CD4-positive, alpha-beta T cell treated with Interleukin-4 for 4 hours (primary cell): Measurements from ENCODE around the gene COL26A1.
"Not testable (repeated sequence)": the region's sequence is repeated elsewhere in the genome, so short reads cannot be mapped to it uniquely, and the experiment has no call there.

ENCODE experiments used
- DNase-seq: peaks from one replicate; pipeline ENCODE4 v3.0.0-alpha.2; 2020

The COL26A1 gene

DNA sequence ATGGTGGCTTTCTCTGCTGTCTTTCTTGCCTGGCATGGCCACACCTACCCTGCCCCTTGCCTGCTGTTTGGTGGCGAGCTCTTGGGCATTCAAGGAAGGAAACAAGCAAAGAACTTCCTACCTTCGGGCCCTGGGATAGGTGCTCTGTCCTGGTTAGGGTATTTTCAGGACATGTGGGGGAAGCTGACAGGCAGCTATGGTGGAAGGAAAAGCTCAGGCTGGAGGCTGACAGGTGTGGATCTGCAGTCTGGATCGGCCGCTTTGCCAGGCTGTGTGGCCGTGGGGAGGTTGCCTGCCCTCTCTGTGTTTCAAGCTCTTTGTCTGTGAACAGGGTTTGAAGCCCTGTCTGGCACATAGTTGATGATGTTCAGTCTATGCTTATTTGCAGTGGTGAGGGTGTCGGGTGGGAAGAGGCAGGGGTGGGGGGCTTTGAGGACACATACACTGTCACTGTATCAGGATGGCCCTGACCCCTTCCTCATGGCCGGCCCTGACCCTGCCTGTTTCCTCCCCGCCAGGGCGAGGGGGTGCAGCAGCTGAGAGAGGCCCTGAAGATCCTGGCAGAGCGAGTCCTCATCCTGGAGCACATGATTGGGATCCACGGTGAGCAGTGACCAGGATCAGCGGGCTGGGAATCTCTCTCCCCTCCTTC is 192.7 kb downstream of the COL26A1 start:
- DNase-seq = no peak

DNA sequence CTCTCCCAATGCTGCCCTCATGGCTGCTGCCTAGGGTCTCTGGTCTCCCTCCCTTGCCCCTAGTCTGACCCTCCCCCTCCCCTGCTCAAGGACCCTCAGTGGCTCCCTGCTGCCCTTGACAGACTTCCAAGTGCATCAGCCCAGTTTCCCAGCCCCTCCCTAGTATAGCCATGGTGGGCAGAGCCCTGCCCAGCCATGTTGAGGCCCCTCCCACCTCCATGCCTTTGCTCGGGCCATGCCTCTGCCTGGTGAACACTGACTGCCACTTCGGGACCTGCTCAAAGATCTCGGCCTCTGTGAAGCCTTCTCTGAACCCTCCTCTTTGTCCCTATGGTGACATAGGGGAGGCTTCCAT is 193.2 kb downstream of the COL26A1 start:
- no peak for DNase-seq

DNA sequence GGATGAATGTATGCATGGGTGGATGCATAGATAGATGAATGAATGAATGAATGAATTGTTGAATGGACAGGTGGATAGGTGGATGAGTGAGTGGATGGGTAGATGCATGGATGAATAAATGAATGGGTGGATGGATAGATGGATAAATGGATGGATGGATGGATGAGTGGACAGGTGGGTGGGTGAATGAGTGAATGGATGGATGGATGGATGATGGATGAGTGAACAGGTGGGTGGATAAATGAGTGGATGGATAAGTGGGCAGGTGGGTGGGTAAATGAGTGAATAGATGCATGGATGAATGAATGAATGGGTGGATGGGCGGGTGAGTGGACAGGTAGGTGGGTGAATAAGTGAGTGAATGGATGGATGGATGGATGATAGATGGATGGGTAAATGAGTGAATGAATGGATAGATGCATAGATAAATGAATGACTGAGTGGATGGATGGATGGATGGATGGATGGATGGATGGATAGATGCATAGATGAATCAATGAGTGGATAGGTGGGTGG is 193.8 kb downstream of the COL26A1 start:
- no peak for DNase-seq

DNA sequence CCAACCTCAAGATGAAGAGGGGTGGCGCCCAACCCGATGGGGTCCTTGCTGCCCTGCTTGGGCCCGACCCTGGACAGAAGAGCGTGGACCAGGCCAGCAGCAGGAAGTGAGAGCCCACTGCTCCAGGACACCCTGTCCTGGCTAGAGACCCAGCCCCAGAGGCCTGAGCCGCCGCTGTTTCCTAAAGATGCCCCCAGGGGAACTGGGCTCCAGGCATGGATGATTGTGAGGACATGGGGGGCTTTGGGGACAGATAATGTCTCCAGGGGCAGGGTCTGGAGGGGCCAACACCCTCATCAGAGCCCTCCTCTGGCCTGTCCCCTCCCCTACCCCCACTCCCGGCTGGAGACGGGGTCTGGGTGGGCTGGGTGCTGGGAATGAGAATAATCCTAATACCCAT is 194.7 kb downstream of the COL26A1 start:
- no peak for DNase-seq

- no peak for DNase-seq
Observed at GRCh38 chr7:101557978-101558741, 195.5 kb downstream of the COL26A1 start.

DNA sequence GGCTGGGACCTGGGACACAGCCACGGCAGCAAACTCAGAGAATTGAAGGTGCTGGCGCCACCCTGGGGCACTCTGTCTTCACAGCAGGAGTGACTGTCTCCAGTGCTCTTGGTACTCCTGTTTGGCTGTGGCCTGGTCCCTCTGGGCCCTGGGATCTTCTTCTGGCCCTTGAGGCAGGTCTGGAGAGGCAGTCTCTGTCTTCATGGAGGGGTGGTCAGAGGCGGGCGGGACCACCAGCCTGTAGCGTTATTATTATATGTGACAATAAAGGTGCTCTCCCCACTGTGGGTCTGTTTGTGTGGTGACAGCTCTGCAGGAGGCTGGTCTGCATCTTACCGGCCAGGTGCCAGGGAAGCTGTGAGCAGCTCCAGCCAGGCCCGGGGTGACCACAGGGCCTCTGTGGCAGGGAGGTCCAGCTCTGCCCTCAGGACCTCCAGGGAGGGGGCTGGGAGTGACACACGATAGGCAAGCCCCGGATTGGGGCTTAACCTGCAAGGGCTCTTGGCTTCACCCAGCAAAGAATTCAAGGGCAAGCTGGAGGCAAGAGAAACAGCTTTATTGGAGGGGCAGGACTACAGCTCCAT is 196.2 kb downstream of the COL26A1 start:
- DNase-seq = no peak

- no peak for DNase-seq
Observed at GRCh38 chr7:101559586-101559985, 196.9 kb downstream of the COL26A1 start.

DNA sequence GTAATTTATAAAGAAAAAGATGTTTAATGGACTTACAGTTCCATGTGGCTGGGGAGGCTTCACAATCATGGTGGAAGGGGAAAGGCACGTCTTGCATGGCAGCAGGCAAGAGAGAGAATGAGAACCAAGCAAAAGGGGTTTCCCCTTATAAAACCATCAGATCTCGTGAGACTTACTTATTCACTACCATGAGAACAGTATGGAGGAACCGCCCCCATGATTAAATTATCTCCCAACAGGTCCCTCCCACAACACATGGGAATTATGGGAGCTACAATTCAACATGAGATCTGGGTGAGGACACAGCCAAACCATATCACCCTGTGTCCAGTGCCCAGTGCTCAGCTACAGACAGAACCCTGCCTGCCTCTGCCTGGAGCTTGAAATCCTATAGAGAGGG is 197.3 kb downstream of the COL26A1 start:
- DNase-seq = not testable (repeated sequence)

DNA sequence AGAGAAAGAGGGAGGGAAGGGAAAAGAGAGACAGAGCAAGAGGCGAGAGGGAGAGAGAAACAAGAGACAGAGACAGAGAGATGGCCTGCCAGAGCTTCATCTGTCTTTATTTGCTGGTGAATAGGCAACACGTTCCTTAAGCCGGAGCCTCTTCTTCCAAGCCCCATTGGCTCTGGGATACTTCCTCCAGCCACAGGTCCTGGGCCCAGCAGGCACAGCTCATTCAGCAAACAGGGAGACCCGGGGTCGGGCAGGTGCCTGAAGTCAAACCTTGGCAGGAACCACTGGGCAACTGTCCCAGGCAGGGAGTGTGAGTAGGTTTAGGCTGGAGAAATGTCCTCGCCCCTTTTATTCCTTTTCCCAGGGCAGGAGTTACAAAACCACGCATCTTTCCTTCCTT is 198.2 kb downstream of the COL26A1 start:
- no peak for DNase-seq

DNA sequence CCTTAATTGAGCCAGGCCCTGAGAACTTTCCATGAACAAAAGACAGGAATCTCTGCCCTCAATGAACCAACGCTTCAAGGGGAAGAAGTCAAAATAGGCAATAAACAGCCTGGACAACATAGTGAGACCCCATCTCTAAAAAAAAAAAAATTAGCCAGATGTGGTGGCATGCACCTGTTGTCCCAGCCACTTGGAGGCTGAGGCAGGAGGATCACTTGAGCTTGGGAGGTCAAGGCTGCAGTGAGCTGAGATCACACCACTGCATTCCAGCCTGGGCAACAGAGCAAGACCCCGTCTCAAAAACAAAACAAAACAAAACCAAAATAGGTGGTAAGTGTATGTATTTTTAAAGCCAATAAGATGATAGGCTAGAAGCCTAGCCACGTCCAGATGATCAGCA is 198.6 kb downstream of the COL26A1 start:
- DNase-seq = not testable (repeated sequence)

- no peak for DNase-seq
Observed at GRCh38 chr7:101562531-101563197, 200.0 kb downstream of the COL26A1 start.

DNA sequence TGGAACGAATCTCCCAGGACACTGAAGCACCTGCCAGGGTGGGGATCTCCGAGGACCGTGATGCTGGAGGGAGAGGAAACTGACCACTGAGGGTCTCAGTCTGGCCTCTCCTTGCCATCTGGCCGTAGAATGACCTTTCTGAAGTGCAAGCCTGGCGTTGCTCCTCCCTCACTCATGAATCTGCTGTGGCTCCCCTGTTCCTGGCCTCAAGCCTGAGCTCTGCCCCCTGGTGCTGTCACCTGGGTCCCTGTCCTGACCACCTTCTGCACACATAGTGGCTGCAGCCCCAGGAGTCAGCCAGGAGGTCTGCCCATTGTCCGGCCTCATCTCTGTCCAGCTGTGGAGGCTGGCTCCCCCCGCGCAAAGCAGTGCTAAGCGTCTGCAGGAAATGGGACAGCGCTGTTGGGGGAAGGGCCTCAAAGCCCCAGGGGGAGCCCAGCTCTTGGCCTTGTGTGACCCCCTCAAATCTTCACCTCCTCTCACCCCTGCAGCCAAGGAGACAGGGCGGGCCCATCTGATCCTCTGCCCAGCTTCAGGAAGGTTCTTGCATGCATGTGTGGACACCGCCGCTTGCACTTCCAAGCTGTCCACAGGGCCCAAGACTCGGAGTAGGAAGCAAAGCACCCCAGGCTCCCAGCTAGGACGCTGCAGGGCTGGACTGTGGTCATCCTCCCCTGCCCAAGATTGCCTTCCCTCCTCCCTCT is 200.7 kb downstream of the COL26A1 start:
- DNase-seq = no peak

DNA sequence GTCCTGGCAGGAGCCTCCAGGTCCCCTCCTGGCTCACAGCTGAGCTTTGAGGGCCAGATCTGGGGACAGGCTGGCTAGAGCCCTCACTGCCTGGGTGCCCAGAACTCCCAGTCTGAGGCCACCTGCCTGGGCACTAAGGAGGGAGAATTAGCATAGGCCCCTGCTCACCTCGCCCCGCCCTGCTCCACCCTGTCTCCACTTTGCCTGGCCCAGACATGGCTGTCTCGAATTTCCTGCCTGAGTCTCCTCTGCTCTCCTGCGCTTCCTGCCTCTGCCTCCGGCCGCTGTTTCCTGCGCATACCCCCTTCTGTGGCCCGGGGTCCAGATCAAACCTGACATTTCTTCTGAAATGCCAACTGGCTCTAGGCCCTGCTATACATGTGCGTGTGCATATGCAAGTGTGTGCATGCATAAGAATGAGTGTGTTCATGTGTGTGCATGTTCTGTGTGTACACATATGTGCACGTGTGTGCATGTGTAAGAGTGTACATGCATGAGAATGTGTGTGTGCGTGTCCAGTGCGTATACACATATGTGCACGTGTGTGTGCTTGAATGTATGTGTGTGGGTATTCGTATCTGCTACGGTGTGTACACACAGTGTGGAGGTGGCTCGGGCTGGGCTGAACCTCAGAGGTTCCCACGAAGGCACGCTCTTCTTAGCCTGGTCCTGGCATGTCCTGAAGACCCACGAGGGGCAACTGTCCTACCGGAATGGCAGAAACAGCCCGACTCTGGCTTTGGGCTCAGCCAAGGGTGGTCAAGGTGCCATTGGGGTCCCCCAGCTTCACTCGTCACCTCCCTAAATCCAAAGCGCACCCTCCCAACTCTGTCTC is 201.5 kb downstream of the COL26A1 start:
- no peak for DNase-seq

DNA sequence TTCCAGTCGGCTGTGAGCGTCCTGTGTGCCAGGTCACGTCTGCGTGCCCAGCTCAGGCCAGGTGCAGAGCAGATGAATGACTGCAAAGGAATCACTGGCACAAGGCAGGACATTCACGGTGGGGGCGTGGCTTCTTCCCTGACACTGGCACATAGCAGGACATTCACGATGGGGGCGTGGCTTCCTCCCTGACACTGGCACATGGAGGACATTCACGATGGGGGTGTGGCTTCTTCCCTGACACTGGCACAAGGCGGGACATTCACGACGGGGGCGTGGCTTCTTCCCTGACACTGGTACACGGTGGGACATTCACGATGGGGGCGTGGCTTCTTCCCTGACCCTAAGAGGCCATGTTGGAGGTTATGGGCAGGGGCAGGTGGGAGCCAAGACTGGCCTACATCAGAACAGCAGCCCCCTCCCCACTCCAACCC is 202.1 kb downstream of the COL26A1 start:
- no peak for DNase-seq

DNA sequence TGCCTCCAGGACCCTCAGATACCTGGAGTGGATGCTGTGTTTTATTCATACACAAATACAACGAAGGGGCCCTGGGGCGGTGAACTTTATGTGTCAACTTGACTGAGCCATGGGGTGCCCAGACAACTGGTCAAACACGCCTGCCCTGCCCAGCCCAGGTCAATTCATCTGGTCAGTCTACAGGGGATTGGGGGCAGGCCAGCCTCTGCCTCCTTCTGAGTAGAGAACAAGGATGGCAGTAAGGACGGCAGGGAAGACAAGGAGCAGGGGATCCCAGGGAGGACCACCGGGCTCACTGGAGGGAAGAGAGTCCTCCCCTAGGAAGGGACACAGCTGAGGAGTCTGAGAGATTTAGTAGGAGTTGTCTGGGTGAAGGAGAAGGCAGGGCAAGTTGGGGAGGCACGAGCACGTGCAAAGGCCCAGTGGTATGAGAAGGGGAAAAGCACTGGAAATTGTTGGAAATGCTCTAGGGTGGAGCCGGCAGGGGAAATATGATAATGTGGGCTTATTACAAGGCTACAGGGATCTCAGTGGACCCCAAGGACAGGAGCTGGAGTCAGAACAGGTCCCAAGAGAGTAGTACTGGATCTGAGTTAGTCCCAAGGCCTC is 203.0 kb downstream of the COL26A1 start:
- DNase-seq = no peak

DNA sequence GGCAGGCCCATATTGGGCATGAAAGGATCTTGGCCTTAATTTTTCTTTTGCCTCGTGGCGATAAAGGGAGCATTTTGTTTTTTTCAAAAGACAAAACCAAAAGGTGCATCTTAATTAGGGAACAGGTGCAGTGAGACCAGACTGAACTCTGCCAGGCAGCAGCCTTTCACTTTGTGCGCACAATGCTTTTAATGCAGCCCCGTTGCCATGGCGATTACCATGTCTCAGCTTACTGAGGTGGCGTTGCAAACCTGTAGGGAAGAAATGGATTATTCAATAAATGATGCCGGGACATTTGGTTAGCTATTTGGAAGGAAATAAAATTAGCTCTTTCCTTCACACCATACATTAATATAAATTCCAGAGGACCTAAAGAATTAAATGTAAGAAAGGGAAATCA is 204.6 kb downstream of the COL26A1 start:
- no peak for DNase-seq

DNA sequence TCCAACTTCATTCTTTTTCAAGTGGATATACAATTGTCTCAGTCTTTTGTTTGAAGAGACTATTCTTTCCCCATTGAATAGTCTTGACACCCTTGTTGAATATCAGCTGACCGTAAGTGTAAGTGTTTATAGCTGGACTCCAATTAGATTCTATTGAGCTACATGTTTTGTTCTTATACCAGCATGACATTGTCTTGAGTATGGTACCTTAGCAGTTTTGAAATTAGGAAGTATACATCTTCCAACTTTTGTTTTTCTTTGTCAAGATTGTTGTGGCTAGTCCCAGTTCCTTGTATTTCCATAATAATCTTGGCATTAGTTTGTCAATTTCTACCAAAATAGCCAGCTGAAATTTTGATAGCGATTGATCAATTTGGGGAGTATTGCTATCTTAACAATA is 209.5 kb downstream of the COL26A1 start:
- no peak for DNase-seq

- DNase-seq = no peak
Observed at GRCh38 chr7:101575168-101575567, 212.5 kb downstream of the COL26A1 start.

- DNase-seq = no peak
Observed at GRCh38 chr7:101575721-101576120, 213.0 kb downstream of the COL26A1 start.

DNA sequence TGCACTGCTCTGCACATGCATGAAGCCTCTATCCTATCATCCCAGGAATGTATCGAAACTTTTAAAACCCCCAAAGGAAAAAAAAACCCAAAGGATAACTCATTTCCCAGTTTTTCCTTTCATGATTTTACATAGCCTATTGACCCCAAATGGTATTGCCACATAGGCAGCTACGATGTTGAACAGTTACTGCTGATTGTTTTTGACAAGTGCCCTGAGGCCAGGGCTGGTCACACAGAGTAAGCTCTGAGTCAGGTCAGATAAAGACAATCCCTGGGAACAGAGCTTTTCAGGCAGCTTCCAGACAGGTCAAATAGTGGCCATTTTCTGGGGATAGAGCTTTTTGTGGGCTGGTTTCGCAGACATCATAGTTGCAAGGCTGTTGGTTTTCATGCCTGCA is 214.3 kb downstream of the COL26A1 start:
- DNase-seq = no peak

- no peak for DNase-seq
Observed at GRCh38 chr7:101578552-101578951, 215.9 kb downstream of the COL26A1 start.

- DNase-seq = no peak
Observed at GRCh38 chr7:101580596-101580995, 217.9 kb downstream of the COL26A1 start.
